ENCODE data around the gene CYP4F3.

Gene CYP4F3

DNA sequence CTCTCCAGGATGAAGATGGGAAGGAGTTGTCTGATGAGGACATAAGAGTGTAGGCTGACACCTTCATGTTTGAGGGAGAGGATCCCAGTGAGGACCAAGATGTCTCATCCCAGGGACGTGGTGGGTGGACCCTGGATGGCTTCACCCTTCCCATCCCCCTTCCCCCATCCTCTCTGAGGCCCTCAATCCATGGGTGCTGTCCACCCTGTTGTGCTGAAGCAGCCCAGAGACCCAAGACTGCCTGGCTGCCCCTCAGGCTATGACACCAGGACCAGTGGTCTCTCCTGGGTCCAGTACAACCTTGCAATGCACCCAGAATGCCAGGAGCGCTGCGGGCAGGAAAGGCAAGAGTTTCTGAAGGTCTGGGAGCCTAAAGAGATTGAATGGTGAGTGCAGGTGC, 28.7 kb downstream of the CYP4F3 start:
- no peak overlapping the region for H3K4me3 ChIP-seq (ENCODE audit: control insufficient read depth, low read depth, low read length)
- TF ChIP-seq, protein P1, sequence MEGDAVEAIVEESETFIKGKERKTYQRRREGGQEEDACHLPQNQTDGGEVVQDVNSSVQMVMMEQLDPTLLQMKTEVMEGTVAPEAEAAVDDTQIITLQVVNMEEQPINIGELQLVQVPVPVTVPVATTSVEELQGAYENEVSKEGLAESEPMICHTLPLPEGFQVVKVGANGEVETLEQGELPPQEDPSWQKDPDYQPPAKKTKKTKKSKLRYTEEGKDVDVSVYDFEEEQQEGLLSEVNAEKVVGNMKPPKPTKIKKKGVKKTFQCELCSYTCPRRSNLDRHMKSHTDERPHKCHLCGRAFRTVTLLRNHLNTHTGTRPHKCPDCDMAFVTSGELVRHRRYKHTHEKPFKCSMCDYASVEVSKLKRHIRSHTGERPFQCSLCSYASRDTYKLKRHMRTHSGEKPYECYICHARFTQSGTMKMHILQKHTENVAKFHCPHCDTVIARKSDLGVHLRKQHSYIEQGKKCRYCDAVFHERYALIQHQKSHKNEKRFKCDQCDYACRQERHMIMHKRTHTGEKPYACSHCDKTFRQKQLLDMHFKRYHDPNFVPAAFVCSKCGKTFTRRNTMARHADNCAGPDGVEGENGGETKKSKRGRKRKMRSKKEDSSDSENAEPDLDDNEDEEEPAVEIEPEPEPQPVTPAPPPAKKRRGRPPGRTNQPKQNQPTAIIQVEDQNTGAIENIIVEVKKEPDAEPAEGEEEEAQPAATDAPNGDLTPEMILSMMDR (IDR thresholded peaks at IDR 0.05; ENCODE audit: control insufficient read depth, insufficient read depth, low read depth, low read length, missing control alignments): no peak
- no peak for DNase-seq (ENCODE audit: low read depth)

DNA sequence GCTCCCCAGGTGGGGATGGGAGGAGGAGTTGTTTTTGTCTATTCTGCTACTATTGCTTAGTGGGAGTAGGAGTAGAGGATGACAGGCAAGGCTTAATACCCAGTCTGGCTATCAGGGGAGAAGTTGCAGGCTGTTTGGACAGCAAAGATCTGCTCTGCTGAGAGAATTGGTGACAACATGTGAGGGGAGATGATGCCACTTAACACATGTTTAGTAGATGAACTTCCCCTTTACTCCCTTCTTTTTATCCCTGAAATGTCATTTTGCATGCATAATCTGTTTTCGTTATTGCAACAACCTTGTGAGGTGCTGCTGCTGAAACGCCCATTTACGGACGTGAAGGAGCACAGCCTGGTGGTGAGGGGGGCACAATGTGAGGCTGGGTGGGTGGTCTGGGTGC, 29.2 kb downstream of the CYP4F3 start:
- DNase-seq (ENCODE audit: low read depth): no peak
- H3K4me3 ChIP-seq (ENCODE audit: control insufficient read depth, low read depth, low read length): no peak overlapping the region
- TF ChIP-seq, protein P1 (IDR thresholded peaks at IDR 0.05; ENCODE audit: control insufficient read depth, insufficient read depth, low read depth, low read length, missing control alignments): no peak

DNA sequence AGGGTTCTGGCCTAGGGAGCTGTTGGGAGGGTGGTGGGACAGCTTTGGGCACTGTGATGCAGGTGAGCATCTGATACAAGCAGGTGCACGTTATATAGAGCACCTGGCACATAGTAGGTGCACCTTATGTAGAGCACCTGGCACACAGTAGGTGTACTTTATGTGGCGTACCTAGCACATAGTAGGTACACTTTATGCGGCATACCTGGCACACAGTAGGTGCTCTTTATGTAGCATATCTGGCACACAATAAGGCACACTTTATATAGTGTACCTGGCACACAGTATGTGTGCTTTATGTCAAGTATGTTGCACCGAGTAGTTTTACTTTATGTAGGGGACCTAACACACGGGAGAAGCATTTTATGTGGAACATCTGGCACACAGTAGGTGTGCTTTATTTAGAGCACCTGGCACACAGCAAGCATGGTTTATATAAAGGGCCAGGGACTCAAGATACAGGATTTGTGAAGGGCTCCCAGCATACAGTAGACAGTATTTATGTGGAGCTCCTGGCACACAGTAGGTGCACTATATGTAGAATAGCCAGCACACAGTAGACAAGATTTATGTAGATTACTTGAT, 30.6 kb downstream of the CYP4F3 start:
- DNase-seq (ENCODE audit: low read depth): no peak
- TF ChIP-seq, protein P1 (IDR thresholded peaks at IDR 0.05; ENCODE audit: control insufficient read depth, insufficient read depth, low read depth, low read length, missing control alignments): no peak
- H3K4me3 ChIP-seq (ENCODE audit: control insufficient read depth, low read depth, low read length): no peak overlapping the region

DNA sequence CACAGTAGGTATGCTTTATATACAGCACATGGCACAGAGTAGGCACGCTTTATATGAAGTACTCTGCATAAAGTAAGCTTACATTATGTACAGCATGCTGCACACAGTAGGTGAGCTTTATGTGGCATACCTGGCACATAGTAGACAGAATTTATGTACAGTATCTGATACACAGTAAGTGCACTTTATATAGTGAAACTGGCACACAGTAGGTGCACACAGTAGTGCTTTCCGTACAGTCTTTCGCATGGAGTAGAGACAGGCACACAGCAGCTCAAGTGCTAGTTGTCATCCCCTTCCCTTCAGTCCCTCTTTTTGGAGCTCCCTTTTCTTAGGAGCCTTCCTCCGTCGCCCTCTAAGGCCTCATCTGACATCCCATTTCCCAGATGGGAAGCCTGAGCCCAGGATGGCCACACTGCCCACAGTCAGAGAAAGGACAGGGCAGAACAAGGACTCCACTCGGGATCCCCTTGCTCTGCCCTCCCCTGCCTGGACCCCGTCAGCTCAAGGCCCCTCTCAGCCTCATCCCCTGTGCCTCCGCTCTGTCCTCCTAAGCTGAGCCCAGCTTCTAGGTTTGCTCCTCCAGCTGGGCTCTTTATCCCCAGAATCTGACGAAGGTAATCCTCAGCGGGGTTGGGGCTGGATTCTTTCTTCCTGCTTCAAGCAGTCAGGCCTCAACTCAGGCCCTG, 31.3 kb downstream of the CYP4F3 start:
- no peak overlapping the region for H3K4me3 ChIP-seq (ENCODE audit: control insufficient read depth, low read depth, low read length)
- TF ChIP-seq, protein P1 (IDR thresholded peaks at IDR 0.05; ENCODE audit: control insufficient read depth, insufficient read depth, low read depth, low read length, missing control alignments): no peak
- no peak for DNase-seq (ENCODE audit: low read depth)

DNA sequence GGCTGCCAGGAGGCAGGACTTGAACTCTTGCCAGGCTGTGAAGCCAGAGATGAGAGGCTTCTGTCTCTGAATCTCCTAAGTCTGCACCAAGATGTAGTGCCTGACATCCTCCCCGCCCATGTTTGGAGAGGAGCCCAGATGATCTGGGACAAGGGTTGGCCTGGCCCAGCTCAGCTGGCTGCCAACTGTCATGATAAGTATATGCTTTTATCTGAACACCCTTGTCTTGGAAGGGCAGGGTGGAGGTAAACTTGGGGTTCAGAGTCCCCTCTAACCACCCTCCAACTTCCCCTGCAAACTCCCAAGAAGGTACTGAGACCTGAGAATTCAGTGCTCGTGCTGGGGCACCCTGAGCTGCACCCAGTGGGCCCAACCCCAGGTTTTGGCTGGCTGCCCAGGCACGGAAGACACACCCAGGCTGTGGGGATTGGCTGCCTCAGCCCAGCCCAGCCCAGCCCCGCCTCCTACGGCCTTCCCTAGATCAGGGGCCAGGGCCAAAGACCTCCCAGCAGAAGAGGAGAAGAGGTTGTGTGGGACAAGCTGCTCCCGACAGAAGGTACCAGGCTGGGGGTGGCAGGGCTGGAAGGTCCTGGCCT, 32.0 kb downstream of the CYP4F3 start, which contains the start of gene CYP4F12:
CYP4F12 (plus strand) TSS at position 508 of the 596 bp plus-strand sequence. CDS start 443 bp downstream, outside the sequence.
- TF ChIP-seq, protein P1 (IDR thresholded peaks at IDR 0.05; ENCODE audit: control insufficient read depth, insufficient read depth, low read depth, low read length, missing control alignments): no peak
- no peak within 1 kb of the TSS for H3K4me3 ChIP-seq (ENCODE audit: control insufficient read depth, low read depth, low read length)
- DNase-seq (ENCODE audit: low read depth): no peak

DNA sequence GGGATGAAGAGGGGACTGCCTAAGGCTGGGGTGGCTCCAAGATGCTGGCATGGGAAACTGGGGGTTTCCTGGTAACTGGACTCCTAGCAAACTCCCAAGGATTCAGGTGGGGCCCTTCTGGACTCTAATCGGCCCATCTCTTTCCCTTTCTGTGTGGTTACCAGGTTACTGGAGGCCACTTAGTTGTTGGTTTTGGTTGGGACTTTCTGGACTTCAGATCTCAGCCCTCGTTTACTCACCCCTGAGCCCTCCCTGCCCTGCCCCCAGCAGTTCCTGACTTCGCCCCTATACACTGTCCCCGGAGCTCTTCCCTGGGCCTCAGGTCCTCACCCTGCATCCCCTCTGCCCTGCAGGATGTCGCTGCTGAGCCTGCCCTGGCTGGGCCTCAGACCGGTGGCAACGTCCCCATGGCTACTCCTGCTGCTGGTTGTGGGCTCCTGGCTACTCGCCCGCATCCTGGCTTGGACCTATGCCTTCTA, 32.5 kb downstream of the CYP4F3 start:
- TF ChIP-seq, protein P1 (IDR thresholded peaks at IDR 0.05; ENCODE audit: control insufficient read depth, insufficient read depth, low read depth, low read length, missing control alignments): no peak
- DNase-seq (ENCODE audit: low read depth): no peak
- no peak overlapping the region for H3K4me3 ChIP-seq (ENCODE audit: control insufficient read depth, low read depth, low read length)
